ENCODE data around the gene RFX2. TPM values are rescaled to one million over a fixed set of nuclear protein-coding genes. Genes with fewer than 3 reads are reported as not detected.

RFX2 gene
- total RNA-seq, 1 experiment from 2014 or later, result 3.7 TPM

- no peak for TF ChIP-seq CTCF (conservative IDR thresholded peaks at IDR 0.05)
- peaks cover 15 to 35% (median 21%) of the 10 kb centered on the region in 3 experiments for H3K36me3 Mint-ChIP-seq (ENCODE audit: insufficient read depth in 1 of 3, low read depth in 3 of 3)
- H3K14ac ChIP-seq (ENCODE audit: insufficient read depth, low read length), result no peak overlapping the region
- H2BK20ac ChIP-seq (ENCODE audit: low read depth, low read length, poor library complexity, severe bottlenecking), result no peak overlapping the region
- H3K27ac Mint-ChIP-seq, result peak overlapping the region in 1 of 3 experiments; percentile 15; a peak in 2 of 7 replicates
- no peak overlapping the region for H3K18ac ChIP-seq (ENCODE audit: insufficient read length, low read depth, low read length)
- peaks cover 27 to 32% of the 10 kb centered on the region in 2 experiments for H3K4me1 Mint-ChIP-seq
- no peak overlapping the region for H4K8ac ChIP-seq (replicated peaks; ENCODE audit: insufficient read length, low read depth, low read length)
- no peaks in the 10 kb centered on the region; the same call in 1 of the 2 replicates for H3K27me3 ChIP-seq (ENCODE audit: insufficient read depth, low read length)
- H3T11ph ChIP-seq (ENCODE audit: low read length), result no peak overlapping the region
- no peak overlapping the region for H2AFZ ChIP-seq (ENCODE audit: low read length)
- peak overlapping the region in 1 of 2 experiments; percentile 9; a peak in 1 of 5 replicates for H3K4me3 Mint-ChIP-seq
- peaks cover 60% of the 10 kb centered on the region for H3K79me2 ChIP-seq (ENCODE audit: insufficient read depth, low read length)
- peaks cover 2% of the 10 kb centered on the region; the same call in 1 of the 2 replicates for H3K27me3 Mint-ChIP-seq (ENCODE audit: low read depth)
- H4K20me1 ChIP-seq (ENCODE audit: control insufficient read depth, insufficient read depth, insufficient read length), result no peaks in the 10 kb centered on the region
- H3K9ac ChIP-seq (ENCODE audit: extremely low read depth, insufficient read length, low read length), result no peak overlapping the region
- H3K27ac ChIP-seq (ENCODE audit: insufficient read length, low read depth, low read length), result no peak overlapping the region
- 0 out of 2 replicates have a peak, but pooled peaks cover 4% of the 10 kb centered on the region for H3K4me1 ChIP-seq (ENCODE audit: insufficient read depth, low read length)
- H2BK15ac ChIP-seq (ENCODE audit: low read depth, low read length), result no peak overlapping the region
- H3K23ac ChIP-seq (ENCODE audit: insufficient read length, low read depth, low read length), result no peak overlapping the region
- no peak overlapping the region for H4K5ac ChIP-seq (ENCODE audit: insufficient read length, low read depth, low read length)
- H3K23me2 ChIP-seq (ENCODE audit: insufficient read length, low read depth, low read length, poor library complexity, severe bottlenecking), result peaks cover 7% of the 10 kb centered on the region
- no CpG with 5 or more reads among the region's 15 CpGs for WGBS (ENCODE audit: extremely low coverage, insufficient read length, low lambda C conversion rate)
- H3K56ac ChIP-seq (ENCODE audit: insufficient read length, low read depth, low read length), result no peak overlapping the region
- H4K91ac ChIP-seq (ENCODE audit: insufficient read length, low read depth, low read length), result no peak overlapping the region
- H3K9me3 ChIP-seq (ENCODE audit: control insufficient read depth, low read depth, low read length), result no peaks in the 10 kb centered on the region
- peaks cover 43% of the 10 kb centered on the region for H3K79me1 ChIP-seq (ENCODE audit: insufficient read depth, low read depth, low read length, poor library complexity, severe bottlenecking)
- DNase-seq, result no peak
- H2BK12ac ChIP-seq (ENCODE audit: insufficient read length, low read depth, low read length), result no peak overlapping the region
- no peak overlapping the region for H2AK5ac ChIP-seq (ENCODE audit: insufficient read length, low read length)
- H3K9me3 Mint-ChIP-seq, result no peaks in the 10 kb centered on the region; a peak in 1 of 5 replicates
- H2BK120ac ChIP-seq (ENCODE audit: low read depth, low read length, poor library complexity, severe bottlenecking), result no peak overlapping the region
- no peak overlapping the region for H2BK5ac ChIP-seq (ENCODE audit: insufficient read length, low read length)
- H3K4ac ChIP-seq (ENCODE audit: low read depth, low read length), result no peak overlapping the region
- H3K4me2 ChIP-seq (ENCODE audit: insufficient read depth, insufficient read length, low read length), result no peak overlapping the region
These were observed 136.2 kb downstream of the RFX2 start for GRCh38 chr19:5973867-5974635.
